CD4-positive, alpha-beta T cell treated with Interleukin-6 at 100 ng/mL for 8 hours (primary cell): Measurements from ENCODE around the gene ZNF563.
A peak's percentile ranks its signal among the peaks of the same experiment; 100 is the strongest.

ENCODE experiments used
- DNase-seq: peaks from one replicate; pipeline ENCODE4 v3.0.0-alpha.2; 2020; ENCODE audit warnings: mixed read lengths, low spot score

The ZNF563 gene

GRCh38 chr19:12294249-12295158 lies 38.9 kb downstream of the ZNF563 start, which contains the start of gene ZNF44:
Gene ZNF44, minus strand, starts transcription at chr19:12294883. Its CDS starts 189 bp downstream, at chr19:12294694.
- DNase-seq = peak; percentile 96

DNA sequence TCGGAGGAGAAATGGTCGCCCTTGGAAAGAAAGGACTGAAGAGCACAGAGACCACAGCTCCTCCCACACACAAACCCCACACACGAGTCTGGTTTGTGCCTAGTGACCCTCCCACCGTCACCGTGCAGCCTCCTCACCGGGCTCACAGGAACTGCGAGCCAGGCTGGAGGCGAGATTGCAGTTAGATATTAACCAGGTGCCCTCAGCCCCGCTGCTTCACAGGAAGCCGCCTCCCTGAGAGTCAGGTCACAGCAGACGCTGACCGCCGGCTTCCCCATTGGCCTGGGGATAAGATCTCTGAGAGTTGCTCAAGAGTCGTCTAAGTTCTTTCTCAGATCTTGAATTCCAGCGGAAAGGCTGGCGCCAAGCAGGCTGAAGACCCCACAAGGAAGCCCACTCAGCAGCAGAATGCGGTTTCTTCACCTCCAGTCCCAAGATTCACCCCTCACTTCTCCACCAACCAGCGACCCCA lies 39.6 kb downstream of the ZNF563 start:
- DNase-seq = peak; percentile 57

DNA sequence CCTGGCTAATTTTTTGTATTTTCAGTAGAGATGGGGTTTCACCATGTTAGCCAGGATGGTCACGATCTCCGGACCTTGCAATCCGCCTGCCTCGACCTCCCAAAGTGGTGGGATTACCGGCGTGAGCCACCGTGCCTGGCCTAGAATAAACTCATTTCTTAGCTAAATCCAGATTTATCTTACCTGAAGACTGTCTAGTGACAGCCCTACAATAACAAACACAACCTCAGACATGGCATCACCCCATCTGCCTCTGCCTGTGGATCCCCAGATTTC lies 43.7 kb downstream of the ZNF563 start:
- no peak for DNase-seq

GRCh38 chr19:12287958-12288500 lies 45.4 kb downstream of the ZNF563 start:
- no peak for DNase-seq

GRCh38 chr19:12284631-12285030 lies 48.8 kb downstream of the ZNF563 start:
- DNase-seq = no peak

DNA sequence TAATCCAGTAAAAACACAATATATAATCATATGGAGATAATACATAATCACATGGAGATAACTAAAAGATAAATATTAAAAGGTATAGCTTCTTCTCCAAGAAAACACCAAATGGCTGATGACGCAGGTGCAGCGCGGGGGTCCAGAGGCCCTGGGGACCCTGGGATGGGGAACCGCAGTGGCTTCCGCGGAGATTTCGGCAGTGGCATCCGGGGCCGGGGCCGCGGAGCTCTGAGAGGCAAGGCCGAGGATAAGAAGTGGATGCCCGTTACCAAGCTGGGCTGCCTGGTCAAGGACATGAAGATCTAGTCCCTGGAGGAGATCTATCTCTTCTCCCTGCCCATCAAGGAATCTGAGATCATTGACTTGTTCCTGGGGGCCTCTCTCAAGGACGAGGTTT lies 49.2 kb downstream of the ZNF563 start:
- no peak for DNase-seq

- DNase-seq = no peak
Measured at GRCh38 chr19:12278713-12279112, 54.7 kb downstream of the ZNF563 start.

GRCh38 chr19:12272980-12273901 lies 60.2 kb downstream of the ZNF563 start:
- DNase-seq = no peak

DNA sequence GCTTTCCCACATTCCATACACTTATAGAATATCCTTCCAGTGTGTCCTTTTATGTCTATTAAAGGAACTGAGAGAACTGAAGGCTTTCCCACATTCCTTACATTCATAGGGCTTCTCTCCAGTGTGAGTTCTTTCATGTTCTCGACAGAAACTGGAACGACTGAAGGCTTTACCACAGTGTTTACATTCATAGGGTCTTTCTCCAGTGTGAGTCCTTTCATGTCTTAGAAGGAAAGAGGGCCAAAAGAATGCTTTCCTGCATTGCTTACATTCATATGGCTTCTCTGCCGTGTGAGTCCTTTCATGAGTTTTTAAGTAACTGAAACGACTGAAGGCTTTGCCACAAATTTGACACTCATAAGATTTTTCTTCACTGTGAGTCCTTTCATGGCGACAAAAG lies 61.0 kb downstream of the ZNF563 start:
- no peak for DNase-seq

- no peak for DNase-seq
Measured at GRCh38 chr19:12270854-12271253, 62.6 kb downstream of the ZNF563 start.
